ENCODE measurements around the gene B4GALNT3.
A peak's percentile ranks its signal among the peaks of the same experiment; 100 is the strongest.

Gene B4GALNT3

DNA sequence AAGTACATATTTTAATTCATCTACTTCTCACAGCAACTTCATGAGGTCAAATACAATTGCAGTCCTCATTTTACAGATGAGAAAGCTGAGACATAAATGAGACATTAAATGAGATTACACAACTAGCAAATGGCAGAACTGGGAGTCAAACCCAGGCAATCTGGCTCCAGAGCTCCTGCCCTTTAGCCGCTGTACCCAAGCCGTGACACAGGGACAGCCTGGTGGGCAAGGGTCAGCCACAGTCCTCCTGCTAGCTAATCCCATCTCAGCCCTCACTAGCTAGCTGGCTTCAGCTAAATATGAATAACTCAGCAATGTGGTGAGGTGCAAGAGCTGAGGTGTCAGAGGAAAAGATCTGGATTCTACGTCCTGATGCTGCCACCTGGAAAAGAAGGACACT is 148.7 kb downstream of the B4GALNT3 start:
- Histone ChIP-seq H3K4me1 (ENCODE audit: control extremely low read depth in 1 of 4, control insufficient read depth in 4 of 4, insufficient read depth in 4 of 4, low read length in 3 of 4) (peaks cover 13 to 77% (median 62%) of the 10 kb centered on the region in 4 experiments), H3K4me3 (ENCODE audit: control insufficient read depth in 1 of 7, extremely low read depth in 1 of 7, insufficient read depth in 4 of 7, low read depth in 2 of 7, low read length in 6 of 7) (no peak overlapping the region), H3K27ac (ENCODE audit: insufficient read depth in 1 of 2, low read depth in 1 of 2, low read length in 2 of 2, poor library complexity in 1 of 2, severe bottlenecking in 2 of 2) (no peak overlapping the region), H3K36me3 (ENCODE audit: control insufficient read depth in 4 of 4, insufficient read depth in 4 of 4, low read length in 3 of 4) (no peaks in the 10 kb centered on the region), H3K9me3 (ENCODE audit: control extremely low read depth in 1 of 5, control insufficient read depth in 4 of 5, insufficient read depth in 2 of 5, low read depth in 1 of 5, low read length in 4 of 5) (no peaks in the 10 kb centered on the region), H3K27me3 (replicated peaks in 2 of 5; ENCODE audit: control insufficient read depth in 4 of 5, insufficient read depth in 5 of 5, low read length in 4 of 5) (no peaks in the 10 kb centered on the region)
- ChIA-PET CTCF (interaction anchor here (1.0 to 11.3 kb wide), 7 partner anchors 10 to 39 kb away, joined by 3 to 116 read pairs (median 4); no protein-coding TSS in a partner anchor), POLR2A (no interaction called here)
- 100% methylated on average over 3 of the region's 3 CpGs for WGBS (ENCODE audit: insufficient coverage)
- DNase-seq: no peak

DNA sequence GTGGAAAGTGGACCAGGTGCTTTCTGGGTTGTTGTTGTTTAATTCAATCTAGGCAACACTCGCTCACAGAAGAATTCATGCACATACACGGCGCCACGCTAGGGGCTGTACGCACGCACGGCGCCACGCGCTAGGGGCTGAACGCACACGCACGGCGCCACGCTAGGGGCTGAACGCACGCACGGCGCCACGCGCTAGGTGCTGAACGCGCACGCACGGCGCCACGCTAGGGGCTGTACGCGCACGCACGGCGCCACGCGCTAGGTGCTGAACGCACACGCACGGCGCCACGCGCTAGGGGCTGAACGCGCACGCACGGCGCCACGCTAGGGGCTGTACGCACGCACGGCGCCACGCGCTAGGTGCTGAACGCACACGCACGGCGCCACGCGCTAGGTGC is 149.2 kb downstream of the B4GALNT3 start:
- WGBS (ENCODE audit: insufficient coverage): 97% methylated on average over 58 of the region's 58 CpGs
- POLR2A ChIA-PET: interaction anchor here (0.5 kb wide), 1 partner anchor 102 kb away, joined by 7 read pairs; no protein-coding TSS in a partner anchor
- Histone ChIP-seq H3K9me3 (ENCODE audit: control extremely low read depth in 1 of 5, control insufficient read depth in 4 of 5, insufficient read depth in 2 of 5, low read depth in 1 of 5, low read length in 4 of 5) (no peaks in the 10 kb centered on the region), H3K4me3 (ENCODE audit: control insufficient read depth in 1 of 7, extremely low read depth in 1 of 7, insufficient read depth in 4 of 7, low read depth in 2 of 7, low read length in 6 of 7) (no peak overlapping the region), H3K27ac (ENCODE audit: insufficient read depth in 1 of 2, low read depth in 1 of 2, low read length in 2 of 2, poor library complexity in 1 of 2, severe bottlenecking in 2 of 2) (no peak overlapping the region), H3K4me1 (ENCODE audit: control extremely low read depth in 1 of 4, control insufficient read depth in 4 of 4, insufficient read depth in 4 of 4, low read length in 3 of 4) (peaks cover 13 to 78% (median 61%) of the 10 kb centered on the region in 4 experiments), H3K36me3 (ENCODE audit: control insufficient read depth in 4 of 4, insufficient read depth in 4 of 4, low read length in 3 of 4) (no peaks in the 10 kb centered on the region), H3K27me3 (replicated peaks in 2 of 5; ENCODE audit: control insufficient read depth in 4 of 5, insufficient read depth in 5 of 5, low read length in 4 of 5) (no peaks in the 10 kb centered on the region)
- CTCF ChIA-PET: interaction anchor here (1.1 to 11.3 kb wide), 5 partner anchors 11 to 143 kb away, joined by 3 to 116 read pairs (median 8); partner anchors contain the start of gene WNK1
- no peak for DNase-seq

DNA sequence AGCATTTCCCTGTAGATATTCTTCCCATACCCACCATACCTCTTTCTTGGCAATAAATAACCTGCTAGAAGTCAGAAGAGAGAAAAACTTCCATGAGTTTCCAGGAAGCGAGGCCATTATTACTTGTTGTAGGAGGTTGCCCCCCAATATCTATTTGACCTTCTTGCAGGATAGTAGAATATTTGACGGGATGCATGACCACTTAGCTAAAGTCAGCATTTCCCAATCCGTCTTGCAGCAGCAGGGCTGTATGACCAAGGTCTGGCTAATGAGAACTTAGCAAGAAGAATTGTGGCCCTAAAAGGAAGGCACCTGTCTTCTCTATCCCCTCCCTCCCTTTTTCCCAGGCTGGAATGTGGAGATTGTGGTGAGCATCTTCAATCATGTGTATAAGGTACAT is 152.0 kb downstream of the B4GALNT3 start:
- Histone ChIP-seq H3K4me3 (ENCODE audit: control insufficient read depth in 1 of 7, extremely low read depth in 1 of 7, insufficient read depth in 4 of 7, low read depth in 2 of 7, low read length in 6 of 7) (no peak overlapping the region), H3K27me3 (replicated peaks in 2 of 5; ENCODE audit: control insufficient read depth in 4 of 5, insufficient read depth in 5 of 5, low read length in 4 of 5) (no peaks in the 10 kb centered on the region), H3K36me3 (ENCODE audit: control insufficient read depth in 4 of 4, insufficient read depth in 4 of 4, low read length in 3 of 4) (no peaks in the 10 kb centered on the region), H3K27ac (ENCODE audit: insufficient read depth in 1 of 2, low read depth in 1 of 2, low read length in 2 of 2, poor library complexity in 1 of 2, severe bottlenecking in 2 of 2) (peak overlapping the region in 1 of 2 experiments; percentile 37), H3K4me1 (ENCODE audit: control extremely low read depth in 1 of 4, control insufficient read depth in 4 of 4, insufficient read depth in 4 of 4, low read length in 3 of 4) (peaks cover 14 to 85% (median 66%) of the 10 kb centered on the region in 4 experiments), H3K9me3 (ENCODE audit: control extremely low read depth in 1 of 5, control insufficient read depth in 4 of 5, insufficient read depth in 2 of 5, low read depth in 1 of 5, low read length in 4 of 5) (no peaks in the 10 kb centered on the region)
- POLR2A ChIA-PET: no interaction called here
- WGBS (ENCODE audit: insufficient coverage): no CpG with 5 or more reads among the region's 3 CpGs
- CTCF ChIA-PET: interaction anchor here (1.0 to 11.3 kb wide), 8 partner anchors 9 to 203 kb away, joined by 3 to 116 read pairs (median 4); no protein-coding TSS in a partner anchor
- DNase-seq: no peak

DNA sequence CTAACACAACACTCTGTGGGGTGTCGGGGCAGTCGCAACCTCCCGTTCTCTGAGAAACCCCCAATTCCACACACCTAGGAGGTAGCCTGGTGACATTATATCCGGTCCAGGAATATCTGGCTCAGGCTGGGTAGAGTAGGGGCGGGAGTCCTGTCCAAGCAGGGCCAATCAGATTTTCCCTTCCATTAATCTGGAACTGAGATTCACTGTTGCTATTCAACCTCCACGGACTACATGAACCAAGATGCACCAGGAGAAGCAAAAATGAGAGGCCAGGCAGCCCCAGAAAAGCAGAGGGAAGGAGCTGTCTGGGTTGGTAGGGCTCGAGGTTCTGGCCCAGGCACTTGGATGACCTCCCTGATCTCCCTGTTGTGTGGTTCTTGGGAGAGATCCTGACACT is 152.6 kb downstream of the B4GALNT3 start:
- H3K27me3 ChIP-seq (replicated peaks in 2 of 5; ENCODE audit: control insufficient read depth in 4 of 5, insufficient read depth in 5 of 5, low read length in 4 of 5): no peaks in the 10 kb centered on the region
- peaks cover 13 to 85% (median 65%) of the 10 kb centered on the region in 4 experiments for H3K4me1 ChIP-seq (ENCODE audit: control extremely low read depth in 1 of 4, control insufficient read depth in 4 of 4, insufficient read depth in 4 of 4, low read length in 3 of 4)
- H3K4me3 ChIP-seq (ENCODE audit: control insufficient read depth in 1 of 7, extremely low read depth in 1 of 7, insufficient read depth in 4 of 7, low read depth in 2 of 7, low read length in 6 of 7): no peak overlapping the region
- H3K9me3 ChIP-seq (ENCODE audit: control extremely low read depth in 1 of 5, control insufficient read depth in 4 of 5, insufficient read depth in 2 of 5, low read depth in 1 of 5, low read length in 4 of 5): no peaks in the 10 kb centered on the region
- no peak overlapping the region for H3K27ac ChIP-seq (ENCODE audit: insufficient read depth in 1 of 2, low read depth in 1 of 2, low read length in 2 of 2, poor library complexity in 1 of 2, severe bottlenecking in 2 of 2)
- WGBS (ENCODE audit: insufficient coverage): 100% methylated on average over 3 of the region's 7 CpGs
- no peak for DNase-seq
- ChIA-PET POLR2A (no interaction called here), CTCF (interaction anchor here (1.0 to 11.3 kb wide), 9 partner anchors 9 to 203 kb away, joined by 3 to 116 read pairs (median 4); no protein-coding TSS in a partner anchor)
- no peaks in the 10 kb centered on the region for H3K36me3 ChIP-seq (ENCODE audit: control insufficient read depth in 4 of 4, insufficient read depth in 4 of 4, low read length in 3 of 4)

DNA sequence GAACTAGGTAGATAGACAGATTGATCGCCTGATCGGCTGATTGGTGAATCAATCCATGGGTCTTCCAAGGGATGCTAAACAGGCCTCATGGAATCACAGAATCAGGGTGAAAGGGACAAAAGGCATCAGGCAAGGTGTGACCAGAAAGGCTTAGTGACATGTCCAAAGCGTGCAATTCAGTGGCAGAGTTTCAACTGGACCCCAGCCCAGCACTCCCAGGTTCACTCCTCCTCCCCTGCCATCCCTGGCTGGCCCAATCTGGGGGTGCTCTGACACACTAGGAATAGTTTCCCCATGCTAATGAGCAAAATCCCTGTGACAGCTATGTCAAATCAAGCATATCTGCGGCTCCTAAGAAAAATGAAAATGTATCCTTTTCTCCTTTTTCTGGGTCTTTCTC is 153.1 kb downstream of the B4GALNT3 start:
- WGBS (ENCODE audit: insufficient coverage): 100% methylated on average over 4 of the region's 4 CpGs
- Histone ChIP-seq H3K4me1 (ENCODE audit: control extremely low read depth in 1 of 4, control insufficient read depth in 4 of 4, insufficient read depth in 4 of 4, low read length in 3 of 4) (peaks cover 7 to 85% (median 64%) of the 10 kb centered on the region in 4 experiments), H3K9me3 (ENCODE audit: control extremely low read depth in 1 of 5, control insufficient read depth in 4 of 5, insufficient read depth in 2 of 5, low read depth in 1 of 5, low read length in 4 of 5) (no peaks in the 10 kb centered on the region), H3K4me3 (ENCODE audit: control insufficient read depth in 1 of 7, extremely low read depth in 1 of 7, insufficient read depth in 4 of 7, low read depth in 2 of 7, low read length in 6 of 7) (no peak overlapping the region), H3K27me3 (replicated peaks in 2 of 5; ENCODE audit: control insufficient read depth in 4 of 5, insufficient read depth in 5 of 5, low read length in 4 of 5) (no peaks in the 10 kb centered on the region), H3K36me3 (ENCODE audit: control insufficient read depth in 4 of 4, insufficient read depth in 4 of 4, low read length in 3 of 4) (no peaks in the 10 kb centered on the region), H3K27ac (ENCODE audit: insufficient read depth in 1 of 2, low read depth in 1 of 2, low read length in 2 of 2, poor library complexity in 1 of 2, severe bottlenecking in 2 of 2) (no peak overlapping the region)
- POLR2A ChIA-PET: no interaction called here
- no peak for DNase-seq
- CTCF ChIA-PET: interaction anchor here (1.0 to 11.3 kb wide), 6 partner anchors 9 to 202 kb away, joined by 3 to 116 read pairs (median 24); no protein-coding TSS in a partner anchor
